ENCODE measurements around the gene MANBA. TPM values are rescaled to one million over a fixed set of nuclear protein-coding genes. Genes with fewer than 3 reads are reported as not detected.
"Not testable (repeated sequence)": the region's sequence is repeated elsewhere in the genome, so short reads cannot be mapped to it uniquely, and the experiment has no call there.

Gene MANBA
- total RNA-seq, 2 experiments from 2014 or later = 16.9 to 18.2 TPM

GRCh38 chr4:102725229-102725628 lies 35.5 kb downstream of the MANBA start:
- Histone ChIP-seq H3K9me3 (ENCODE audit: control insufficient read depth in 1 of 2, insufficient read depth in 1 of 2, low read length in 2 of 2) (peaks cover 0 to 4% of the 10 kb centered on the region in 2 experiments), H3K4me3 (ENCODE audit: low read length) (no peak overlapping the region), H3K36me3 (ENCODE audit: insufficient read depth, low read length) (peaks cover 14% of the 10 kb centered on the region), H3K27ac (ENCODE audit: low read depth in 1 of 2, low read length in 2 of 2) (no peak overlapping the region), H3K27me3 (ENCODE audit: control insufficient read depth in 1 of 2, insufficient read depth in 2 of 2, low read length in 2 of 2) (no peaks in the 10 kb centered on the region), H3K4me1 (ENCODE audit: insufficient read depth, low read length) (no peaks in the 10 kb centered on the region)
- CTCF ChIA-PET = no interaction called here
- POLR2A ChIA-PET = no interaction called here
- Mint-ChIP-seq H3K36me3 (ENCODE audit: low read depth) (peaks cover 58% of the 10 kb centered on the region), H3K4me1 (ENCODE audit: low read depth) (peaks cover 4% of the 10 kb centered on the region), H3K27ac (no peak overlapping the region), H3K4me3 (no peak overlapping the region), H3K9me3 (no peaks in the 10 kb centered on the region), H3K27me3 (no peaks in the 10 kb centered on the region)
- ATAC-seq (ENCODE audit: poor library complexity) (no peak), DNase-seq (no peak)
- TF ChIP-seq CTCF (IDR thresholded peaks at IDR 0.05) = no peak
- intact Hi-C loops (cut with DNase I, micrococcal nuclease) = no loop called here

- H3K4me1 ChIP-seq (ENCODE audit: insufficient read depth, low read length) = no peaks in the 10 kb centered on the region
- DNase-seq (no peak), ATAC-seq (ENCODE audit: poor library complexity) (no peak)
- H3K9me3 Mint-ChIP-seq = no peaks in the 10 kb centered on the region
- no peak overlapping the region for H3K27ac Mint-ChIP-seq
- no peaks in the 10 kb centered on the region for H3K27me3 Mint-ChIP-seq
- H3K9me3 ChIP-seq (ENCODE audit: control insufficient read depth in 1 of 2, insufficient read depth in 1 of 2, low read length in 2 of 2) = no peaks in the 10 kb centered on the region
- CTCF ChIA-PET = no interaction called here
- peaks cover 63% of the 10 kb centered on the region for H3K36me3 Mint-ChIP-seq (ENCODE audit: low read depth)
- no peaks in the 10 kb centered on the region for H3K4me1 Mint-ChIP-seq (ENCODE audit: low read depth)
- no peak overlapping the region for H3K4me3 Mint-ChIP-seq
- POLR2A ChIA-PET = no interaction called here
- no peak for TF ChIP-seq CTCF (IDR thresholded peaks at IDR 0.05)
- H3K27me3 ChIP-seq (ENCODE audit: control insufficient read depth in 1 of 2, insufficient read depth in 2 of 2, low read length in 2 of 2) = no peaks in the 10 kb centered on the region
- no peak overlapping the region for H3K27ac ChIP-seq (ENCODE audit: low read depth in 1 of 2, low read length in 2 of 2)
- intact Hi-C loops (cut with DNase I, micrococcal nuclease) = no loop called here
- H3K4me3 ChIP-seq (ENCODE audit: low read length) = no peak overlapping the region
- H3K36me3 ChIP-seq (ENCODE audit: insufficient read depth, low read length) = peaks cover 20% of the 10 kb centered on the region
Measured at GRCh38 chr4:102723511-102723910, 37.3 kb downstream of the MANBA start.

GRCh38 chr4:102722740-102723139 lies 38.0 kb downstream of the MANBA start:
- Mint-ChIP-seq H3K27me3 (no peaks in the 10 kb centered on the region), H3K4me3 (no peak overlapping the region), H3K4me1 (ENCODE audit: low read depth) (no peaks in the 10 kb centered on the region), H3K9me3 (no peaks in the 10 kb centered on the region), H3K27ac (no peak overlapping the region), H3K36me3 (ENCODE audit: low read depth) (peaks cover 70% of the 10 kb centered on the region)
- Histone ChIP-seq H3K27ac (ENCODE audit: low read depth in 1 of 2, low read length in 2 of 2) (no peak overlapping the region), H3K27me3 (ENCODE audit: control insufficient read depth in 1 of 2, insufficient read depth in 2 of 2, low read length in 2 of 2) (no peaks in the 10 kb centered on the region), H3K9me3 (ENCODE audit: control insufficient read depth in 1 of 2, insufficient read depth in 1 of 2, low read length in 2 of 2) (no peaks in the 10 kb centered on the region), H3K36me3 (ENCODE audit: insufficient read depth, low read length) (peaks cover 18% of the 10 kb centered on the region), H3K4me3 (ENCODE audit: low read length) (no peak overlapping the region), H3K4me1 (ENCODE audit: insufficient read depth, low read length) (no peaks in the 10 kb centered on the region)
- ATAC-seq (ENCODE audit: poor library complexity) (no peak), DNase-seq (no peak)
- CTCF ChIA-PET = no interaction called here
- intact Hi-C loops (cut with DNase I, micrococcal nuclease) = no loop called here
- POLR2A ChIA-PET = no interaction called here
- no peak for TF ChIP-seq CTCF (IDR thresholded peaks at IDR 0.05)

GRCh38 chr4:102718833-102719575 lies 41.8 kb downstream of the MANBA start:
- POLR2A ChIA-PET; intact Hi-C loops (cut with DNase I, micrococcal nuclease); H3K27ac Mint-ChIP-seq; H3K9me3 Mint-ChIP-seq; H3K4me1 ChIP-seq (ENCODE audit: insufficient read depth, low read length); DNase-seq; H3K27me3 ChIP-seq (ENCODE audit: control insufficient read depth in 1 of 2, insufficient read depth in 2 of 2, low read length in 2 of 2); H3K27ac ChIP-seq (ENCODE audit: low read depth in 1 of 2, low read length in 2 of 2); H3K4me3 Mint-ChIP-seq; H3K9me3 ChIP-seq (ENCODE audit: control insufficient read depth in 1 of 2, insufficient read depth in 1 of 2, low read length in 2 of 2); H3K27me3 Mint-ChIP-seq; H3K4me1 Mint-ChIP-seq (ENCODE audit: low read depth); CTCF ChIA-PET; H3K4me3 ChIP-seq (ENCODE audit: low read length); ATAC-seq (ENCODE audit: poor library complexity): not testable (repeated sequence)
- H3K36me3 Mint-ChIP-seq (ENCODE audit: low read depth) = peaks cover 75% of the 10 kb centered on the region
- peaks cover 21% of the 10 kb centered on the region for H3K36me3 ChIP-seq (ENCODE audit: insufficient read depth, low read length)

All from CD4-positive, alpha-beta T cell (primary cell).